ENCODE results near the gene NFIB.

The NFIB gene

GRCh38 chr9:14303100-14303499, 10.8 kb downstream of the NFIB start:
- peak; percentile 65 for DNase-seq

GRCh38 chr9:14302405-14302804, 11.5 kb downstream of the NFIB start:
- DNase-seq: no peak

- peak; percentile 21 for DNase-seq
Observed at GRCh38 chr9:14301583-14302021, 12.3 kb downstream of the NFIB start.

- DNase-seq: no peak
Observed at GRCh38 chr9:14301006-14301405, 12.9 kb downstream of the NFIB start.

- DNase-seq: no peak
Observed at GRCh38 chr9:14300588-14300987, 13.4 kb downstream of the NFIB start.

GRCh38 chr9:14300040-14300439, 13.9 kb downstream of the NFIB start:
- no peak for DNase-seq

- DNase-seq: no peak
Observed at GRCh38 chr9:14298601-14299022, 15.3 kb downstream of the NFIB start.

GRCh38 chr9:14296495-14297113, 17.3 kb downstream of the NFIB start:
- peak; percentile 17 for DNase-seq

GRCh38 chr9:14294659-14295058, 19.3 kb downstream of the NFIB start:
- DNase-seq: no peak

- peak; percentile 26 for DNase-seq
Observed at GRCh38 chr9:14293801-14294200, 20.1 kb downstream of the NFIB start.

GRCh38 chr9:14292181-14292739, 21.7 kb downstream of the NFIB start:
- no peak for DNase-seq

GRCh38 chr9:14289916-14290315, 24.0 kb downstream of the NFIB start:
- DNase-seq: no peak

GRCh38 chr9:14288433-14288832, 25.5 kb downstream of the NFIB start:
- DNase-seq: no peak

- DNase-seq: no peak
Observed at GRCh38 chr9:14286121-14286520, 27.8 kb downstream of the NFIB start.

GRCh38 chr9:14283276-14283675, 30.7 kb downstream of the NFIB start:
- no peak for DNase-seq

GRCh38 chr9:14281876-14282275, 32.1 kb downstream of the NFIB start:
- DNase-seq: no peak

GRCh38 chr9:14281136-14281795, 32.7 kb downstream of the NFIB start:
- no peak for DNase-seq

- DNase-seq: no peak
Observed at GRCh38 chr9:14279671-14280070, 34.3 kb downstream of the NFIB start.

GRCh38 chr9:14278291-14278721, 35.6 kb downstream of the NFIB start:
- no peak for DNase-seq

- no peak for DNase-seq
Observed at GRCh38 chr9:14277761-14278160, 36.2 kb downstream of the NFIB start.

- no peak for DNase-seq
Observed at GRCh38 chr9:14277244-14277643, 36.7 kb downstream of the NFIB start.

GRCh38 chr9:14275331-14275730, 38.6 kb downstream of the NFIB start:
- DNase-seq: no peak

GRCh38 chr9:14273696-14274121, 40.2 kb downstream of the NFIB start:
- peak; percentile 29 for DNase-seq

- peak; percentile 55 for DNase-seq
Observed at GRCh38 chr9:14272927-14273528, 40.9 kb downstream of the NFIB start.
